ENCODE data around the gene LRRK1.

DNA sequence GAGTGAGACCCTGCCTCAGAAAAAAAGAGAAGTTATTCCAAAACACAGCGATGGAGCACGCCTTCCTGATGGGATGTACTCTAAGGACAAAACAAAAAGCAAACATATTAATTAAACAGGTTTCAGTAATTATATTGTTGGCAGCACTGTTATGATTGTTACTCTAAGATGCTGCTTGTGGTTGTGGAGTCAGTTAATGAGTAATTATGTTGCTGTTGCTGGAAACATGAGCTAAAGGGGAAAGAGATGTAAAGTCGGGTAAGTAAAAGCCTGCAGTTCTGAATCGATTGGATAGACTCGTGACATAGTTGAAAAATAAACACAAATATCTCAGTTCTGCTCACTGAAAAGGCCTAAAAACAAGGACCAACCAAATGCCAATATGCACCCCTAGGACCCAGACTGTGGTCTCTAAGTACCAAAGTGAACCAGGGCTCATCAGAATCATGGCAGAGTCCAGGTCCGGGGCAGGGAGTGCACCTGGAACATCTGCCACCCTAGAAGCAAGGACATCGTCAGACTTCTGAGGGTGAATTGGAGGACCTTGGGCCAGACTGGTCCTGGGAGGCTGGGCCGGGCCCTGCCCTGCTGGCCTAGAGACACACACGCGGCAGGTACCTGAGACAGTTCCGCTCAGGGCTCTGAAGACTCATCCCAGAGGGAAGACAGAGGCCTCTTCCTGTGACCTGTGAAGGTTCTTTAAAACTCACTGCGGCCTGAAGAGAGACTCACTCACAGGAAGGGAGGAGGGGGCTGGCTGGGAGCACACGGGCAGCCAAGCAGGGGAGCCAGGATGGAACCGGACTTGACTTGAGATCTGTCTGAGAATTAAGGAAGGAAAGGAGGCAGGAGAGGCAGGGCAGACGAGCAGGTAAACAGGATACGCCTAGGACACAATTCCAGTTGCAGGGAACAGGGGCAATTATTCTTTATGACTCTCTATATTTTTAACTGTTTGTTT is 140.5 kb downstream of the LRRK1 start:
- TF ChIP-seq CTCF (conservative IDR thresholded peaks at IDR 0.05; ENCODE audit: low read depth, low read length) (no peak), EZH2phosphoT487 (IDR thresholded peaks at IDR 0.05; ENCODE audit: borderline replicate concordance, low read length) (no peak), EZH2 (IDR thresholded peaks at IDR 0.05; ENCODE audit: low read length, unreplicated experiment) (no peak)
